Spleen (tissue), 3 donors: ENCODE data around the gene EXTL2.

Experiments
- POLR2A ChIP-seq, 3 donors: fragments of 450-650 bp; IDR thresholded peaks; one replicate each; pipeline ENCODE4 v1.5.1; 2017; ENCODE audit warnings: antibody characterized with exemption in 3 of 3, mild to moderate bottlenecking in 1 of 3
- POLR2AphosphoS5 ChIP-seq, 3 donors: sonication (generic); formaldehyde crosslinking; IDR thresholded peaks; one replicate each; pipeline ENCODE4 v1.5.1; 2017; ENCODE audit warnings: antibody characterized with exemption in 3 of 3

GRCh38 chr1:100926240-100926639, 31.6 kb upstream of the EXTL2 start:
- TF ChIP-seq POLR2AphosphoS5 (IDR thresholded peaks at IDR 0.05) (no peak), POLR2A (IDR thresholded peaks at IDR 0.05) (no peak)
